HG03280 (cell line): ENCODE data around the gene BEAN1.

Source experiments
- ATAC-seq: cut with Tn5 transposase; IDR thresholded peaks from one replicate; pipeline ENCODE4 v1.9.1; 2021; ENCODE audit warnings: mild to moderate bottlenecking, moderate library complexity; ENCODE audit not compliant: unreplicated experiment

The BEAN1 gene

DNA sequence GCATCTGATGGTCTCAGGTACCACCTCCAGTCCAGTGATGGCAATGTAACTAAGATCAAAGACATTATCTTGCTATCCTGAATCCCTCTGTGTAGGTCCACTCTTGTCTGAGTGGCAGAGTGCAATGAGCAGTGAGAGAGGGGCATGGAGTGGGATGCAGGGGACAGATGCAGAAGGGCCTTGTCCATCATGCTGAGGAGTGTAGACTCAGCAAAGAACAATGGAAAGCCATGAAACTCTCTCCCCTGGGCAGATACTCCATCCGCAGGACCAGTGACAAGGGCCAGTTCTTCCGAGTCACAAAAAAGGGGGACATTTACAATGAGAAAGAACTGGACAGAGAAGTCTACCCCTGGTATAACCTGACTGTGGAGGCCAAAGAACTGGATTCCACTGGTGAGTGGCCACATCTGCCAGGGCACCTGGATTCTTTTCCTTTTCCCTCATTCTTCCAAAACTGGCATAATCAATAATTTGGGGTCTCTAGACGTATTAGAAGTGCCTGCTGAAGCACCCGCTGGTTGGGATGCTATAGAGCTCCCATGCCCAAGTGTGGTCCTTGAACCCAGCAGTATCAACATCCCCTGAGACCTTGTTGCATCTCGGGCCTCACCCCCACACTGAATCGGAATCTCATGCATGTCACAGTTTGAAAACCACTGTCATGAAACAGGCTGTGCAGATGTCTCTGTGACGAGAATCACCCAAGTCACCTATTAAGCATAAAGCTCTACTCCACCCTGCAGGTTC lies 31.1 kb upstream of the BEAN1 start:
- ATAC-seq: no peak

DNA sequence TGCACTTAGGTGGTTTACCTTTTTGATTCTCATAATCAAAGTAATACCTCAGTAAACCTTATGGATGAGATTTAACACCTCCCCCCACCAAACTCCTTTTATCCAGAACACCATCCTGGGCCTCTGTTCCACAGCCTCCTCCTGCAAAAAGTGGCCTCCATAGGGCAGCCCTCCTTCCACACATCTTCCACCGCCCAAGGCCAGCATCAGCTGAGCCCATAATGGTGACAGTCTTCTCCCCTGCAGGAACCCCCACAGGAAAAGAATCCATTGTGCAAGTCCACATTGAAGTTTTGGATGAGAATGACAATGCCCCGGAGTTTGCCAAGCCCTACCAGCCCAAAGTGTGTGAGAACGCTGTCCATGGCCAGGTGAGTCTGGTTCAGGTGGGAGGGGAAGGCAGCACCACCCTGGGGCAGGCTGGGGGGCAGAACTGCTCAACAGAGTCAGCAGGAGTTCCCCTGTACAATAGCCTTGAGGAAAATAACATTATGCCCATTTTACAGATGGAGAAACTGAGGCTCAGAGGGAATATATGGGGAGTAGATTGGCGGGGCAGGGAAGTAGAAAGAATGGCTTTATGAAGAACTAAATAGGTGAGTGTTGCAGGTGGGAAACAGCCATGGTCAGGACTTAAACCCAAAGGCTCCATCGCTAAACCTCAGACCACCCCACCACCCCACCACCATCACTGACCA lies 29.2 kb upstream of the BEAN1 start:
- ATAC-seq: no peak

GRCh38 chr16:66399031-66399430 lies 28.1 kb upstream of the BEAN1 start:
- no peak for ATAC-seq

GRCh38 chr16:66399930-66400329 lies 27.2 kb upstream of the BEAN1 start:
- no peak for ATAC-seq

- ATAC-seq: no peak
Measured at GRCh38 chr16:66400503-66401380, 26.4 kb upstream of the BEAN1 start.

DNA sequence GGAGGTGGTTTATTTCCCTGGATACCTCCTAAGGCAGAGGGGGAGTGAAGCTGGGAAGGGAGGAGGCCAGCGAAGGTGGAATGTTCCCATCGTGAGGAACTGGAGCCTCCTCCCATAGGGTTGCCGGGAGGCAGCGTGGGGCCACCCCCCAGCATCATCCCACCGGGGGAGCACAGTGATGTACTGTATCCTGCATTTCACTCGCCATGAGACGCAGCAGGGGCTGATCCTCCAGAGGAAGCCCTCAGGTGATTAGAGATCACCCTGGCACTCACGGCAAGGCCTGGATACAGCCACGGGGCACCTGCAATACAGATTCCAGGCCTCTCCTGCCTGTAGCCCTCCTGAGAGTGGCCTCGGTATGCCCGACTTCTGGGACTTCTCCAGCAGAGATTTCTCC lies 25.5 kb upstream of the BEAN1 start:
- ATAC-seq: no peak

DNA sequence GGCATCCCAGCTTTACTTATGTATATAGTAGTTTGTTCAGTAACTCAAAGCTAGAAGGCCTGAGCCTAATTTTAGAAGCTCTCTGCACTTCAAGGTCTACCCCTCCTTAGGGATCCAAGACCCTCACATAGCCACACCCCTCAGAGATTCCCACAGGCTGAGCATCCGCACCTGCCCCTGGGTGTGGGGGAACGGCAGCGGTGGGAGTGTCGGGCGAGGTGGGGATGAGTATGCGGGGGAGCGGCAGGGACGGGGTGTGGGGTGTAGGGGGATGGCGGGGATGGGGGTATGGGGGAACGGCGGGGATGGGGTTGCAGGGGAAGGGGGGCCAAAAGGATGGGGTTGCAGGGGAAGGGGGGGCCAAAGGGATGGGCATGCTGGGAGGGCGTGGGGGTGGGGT lies 24.9 kb upstream of the BEAN1 start:
- ATAC-seq: no peak

- ATAC-seq: no peak
Measured at GRCh38 chr16:66402591-66403230, 24.4 kb upstream of the BEAN1 start.

DNA sequence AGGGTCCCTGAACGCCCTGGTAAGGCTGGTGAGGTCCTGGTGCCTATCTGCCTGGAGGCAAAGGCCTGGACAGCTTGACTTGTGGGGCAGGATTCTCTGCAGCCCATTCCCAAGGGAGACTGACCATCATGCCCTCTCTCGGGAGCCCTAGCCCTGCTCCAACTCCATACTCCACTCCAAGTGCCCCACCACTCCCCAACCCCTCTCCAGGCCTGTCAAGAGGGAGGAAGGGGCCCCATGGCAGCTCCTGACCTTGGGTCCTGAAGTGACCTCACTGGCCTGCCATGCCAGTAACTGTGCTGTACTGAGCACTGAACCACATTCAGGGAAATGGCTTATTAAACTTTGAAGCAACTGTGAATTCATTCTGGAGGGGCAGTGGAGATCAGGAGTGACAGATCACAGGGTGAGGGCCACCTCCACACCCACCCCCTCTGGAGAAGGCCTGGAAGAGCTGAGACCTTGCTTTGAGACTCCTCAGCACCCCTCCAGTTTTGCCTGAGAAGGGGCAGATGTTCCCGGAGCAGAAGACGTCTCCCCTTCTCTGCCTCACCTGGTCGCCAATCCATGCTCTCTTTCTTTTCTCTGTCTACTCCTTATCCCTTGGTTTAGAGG lies 23.5 kb upstream of the BEAN1 start:
- ATAC-seq: no peak

- ATAC-seq: no peak
Measured at GRCh38 chr16:66405057-66405783, 21.9 kb upstream of the BEAN1 start.

- ATAC-seq: peak; percentile 78
Measured at GRCh38 chr16:66406534-66407221, 20.4 kb upstream of the BEAN1 start.

- no peak for ATAC-seq
Measured at GRCh38 chr16:66408163-66409048, 18.7 kb upstream of the BEAN1 start.

DNA sequence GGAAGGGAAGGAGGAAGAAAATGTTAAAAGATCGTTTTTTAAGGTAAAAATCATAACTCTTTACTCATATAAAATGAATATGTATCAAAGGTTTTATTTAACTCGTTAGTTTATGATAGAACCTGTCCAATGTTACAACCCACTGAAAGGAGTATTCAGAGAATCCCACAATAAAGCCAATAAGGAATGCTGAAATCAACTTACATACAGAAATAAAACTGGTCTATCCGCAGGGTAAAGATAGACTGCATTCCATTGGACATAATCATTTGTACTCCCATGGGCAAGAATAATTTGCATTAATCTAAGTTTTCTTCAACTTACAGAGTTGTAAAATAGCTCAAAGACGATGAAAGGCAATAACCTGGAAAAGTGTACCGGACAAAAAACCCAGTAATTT lies 17.9 kb upstream of the BEAN1 start:
- ATAC-seq: no peak

DNA sequence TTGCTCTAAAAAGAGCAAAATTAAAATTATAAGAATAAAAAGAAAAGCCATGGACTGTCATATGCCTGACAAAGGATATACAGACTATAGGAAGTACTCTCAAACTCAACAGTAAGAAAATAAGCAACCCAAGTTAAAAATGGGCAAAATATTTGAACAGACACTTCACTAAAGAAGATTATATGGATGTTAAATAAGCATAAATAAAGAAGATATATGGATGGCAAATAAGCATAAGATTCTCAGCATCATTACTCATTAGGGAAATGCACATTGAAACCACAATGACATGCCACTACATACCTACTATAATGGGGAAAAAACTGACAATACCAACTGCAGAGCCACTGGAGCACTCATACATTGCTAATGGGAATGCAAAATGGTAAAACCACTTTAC lies 14.9 kb upstream of the BEAN1 start:
- ATAC-seq: no peak

DNA sequence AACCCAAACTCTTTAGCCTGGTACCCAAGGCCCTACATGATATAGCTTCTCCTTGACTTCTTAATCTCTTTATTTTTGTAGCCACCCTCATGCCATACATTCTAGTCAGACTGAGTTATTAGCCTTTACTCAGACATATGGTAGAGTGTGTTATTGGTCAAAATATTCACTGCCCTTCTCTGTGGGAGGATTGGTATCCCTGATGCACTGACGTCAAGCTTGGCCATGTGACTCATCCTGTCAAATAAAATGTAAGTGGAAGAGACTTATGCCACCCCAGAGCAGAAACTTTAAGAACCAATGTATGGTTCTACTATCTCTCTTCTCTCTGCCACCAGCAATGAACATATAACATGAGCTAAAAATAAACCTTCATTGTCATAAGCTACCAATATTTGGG lies 12.2 kb upstream of the BEAN1 start:
- ATAC-seq: no peak

- ATAC-seq: no peak
Measured at GRCh38 chr16:66416136-66416535, 11.0 kb upstream of the BEAN1 start.

- ATAC-seq: no peak
Measured at GRCh38 chr16:66416939-66417700, 10.0 kb upstream of the BEAN1 start.
